ENCODE results near the gene IL6R.
"Not testable (repeated sequence)": the region's sequence is repeated elsewhere in the genome, so short reads cannot be mapped to it uniquely, and the experiment has no call there.

- not testable (repeated sequence) for TF ChIP-seq CTCF, EP300, POLR2AphosphoS5, POLR2A (IDR thresholded peaks at IDR 0.05)
Measured at GRCh38 chr1:154422049-154422448, 16.9 kb downstream of the IL6R start.
